CD4-positive, CD25-positive, alpha-beta regulatory T cell (primary cell): ENCODE data around the gene WNK2. TPM values are rescaled to one million over a fixed set of nuclear protein-coding genes. Genes with fewer than 3 reads are reported as not detected.

Experiments used
- ATAC-seq, 2 donors: fragments of 150-1000 bp; cut with Tn5 transposase; one replicate each; pipeline ENCODE4 v1.10.0; 2021; ENCODE audit warnings: low read depth in 2 of 2, moderate number of reproducible peaks in 2 of 2, moderate library complexity in 1 of 2
- DNase-seq, 3 donors: peaks; one replicate each; pipeline versions ENCODE4 v3.0.0 to v3.0.0-alpha.2; 2012 to 2022; ENCODE audit warnings: mixed read lengths in 1 of 3
- H3K27ac ChIP-seq: one replicate; pipeline ENCODE4 v1.7.0; 2013; ENCODE audit warnings: mild to moderate bottlenecking, low read length; ENCODE audit not compliant: insufficient read depth, poor library complexity, severe bottlenecking
- H3K27me3 ChIP-seq: one replicate; pipeline ENCODE4 v1.7.0; 2013; ENCODE audit warnings: low read length; ENCODE audit not compliant: control insufficient read depth, insufficient read depth
- H3K36me3 ChIP-seq: one replicate; pipeline ENCODE4 v1.7.0; 2013; ENCODE audit warnings: mild to moderate bottlenecking, low read length, moderate library complexity; ENCODE audit not compliant: control insufficient read depth, insufficient read depth
- H3K4me1 ChIP-seq: 2 replicates; pipeline ENCODE4 v1.7.0; 2013; ENCODE audit warnings: mild to moderate bottlenecking, low read length; ENCODE audit not compliant: insufficient read depth, control insufficient read depth, poor library complexity, severe bottlenecking
- H3K4me3 ChIP-seq: one replicate; pipeline ENCODE4 v1.7.0; 2013; ENCODE audit warnings: low read depth, mild to moderate bottlenecking, low read length, moderate library complexity
- H3K9me3 ChIP-seq, 2 experiments: 1 replicate in 1 of 2; 2 replicates in 1 of 2; pipeline ENCODE4 v1.7.0; 2013; ENCODE audit warnings: low read length in 2 of 2, mild to moderate bottlenecking in 1 of 2, moderate library complexity in 1 of 2; ENCODE audit not compliant: control insufficient read depth in 2 of 2
- H3K27ac Mint-ChIP-seq, 3 donors: one replicate each; pipeline ENCODE4 v1.8.0; 2020 to 2022; ENCODE audit warnings: mild to moderate bottlenecking in 3 of 3, mixed read lengths in 3 of 3, moderate library complexity in 2 of 3
- H3K27me3 Mint-ChIP-seq: one replicate; pipeline ENCODE4 v1.8.0; 2022; ENCODE audit warnings: mild to moderate bottlenecking, mixed read lengths
- H3K36me3 Mint-ChIP-seq: one replicate; pipeline ENCODE4 v1.8.0; 2020; ENCODE audit warnings: mixed read lengths
- H3K4me1 Mint-ChIP-seq, 4 donors: one replicate each; pipeline ENCODE4 v1.8.0; 2020 to 2022; ENCODE audit warnings: mixed read lengths in 4 of 4, mild to moderate bottlenecking in 1 of 4
- H3K4me3 Mint-ChIP-seq, 4 donors: one replicate each; pipeline ENCODE4 v1.8.0; 2020 to 2022; ENCODE audit warnings: mild to moderate bottlenecking in 4 of 4, mixed read lengths in 4 of 4, moderate library complexity in 3 of 4
- H3K9me3 Mint-ChIP-seq, 7 donors: one replicate each; pipeline ENCODE4 v1.8.0; 2020 to 2022; ENCODE audit warnings: mixed read lengths in 7 of 7, mild to moderate bottlenecking in 3 of 7, moderate library complexity in 2 of 7
- polyA plus RNA-seq, 4 donors: library from polyadenylated mRNA; unstranded; fragments of 300-500 nt; fragmentation: Illumina TruSeq; gene quantifications; one replicate each; pipeline ENCODE4 v1.2.3, GENCODE V29; 2021
- total RNA-seq: library from RNA; stranded (reverse); gene quantifications from one replicate; pipeline ENCODE4 v1.2.3, GENCODE V29; 2022

Gene WNK2
- total and polyA plus RNA-seq, 5 donors from 2014 or later, result 0.22 TPM; not detected in 4

GRCh38 chr9:93206576-93207155 is 22.7 kb downstream of the WNK2 start:
- no peaks in the 10 kb centered on the region for H3K27me3 ChIP-seq
- no peaks in the 10 kb centered on the region for H3K4me1 ChIP-seq
- no peak overlapping the region for H3K4me3 Mint-ChIP-seq
- peaks cover 0 to 10% (median 2%) of the 10 kb centered on the region in 4 donors for H3K4me1 Mint-ChIP-seq
- no peak overlapping the region for H3K4me3 ChIP-seq
- ATAC-seq, result no peak
- no peak for DNase-seq
- H3K36me3 Mint-ChIP-seq, result no peaks in the 10 kb centered on the region
- no peaks in the 10 kb centered on the region for H3K36me3 ChIP-seq
- no peak overlapping the region for H3K27ac Mint-ChIP-seq
- H3K9me3 ChIP-seq, result no peaks in the 10 kb centered on the region
- no peak overlapping the region for H3K27ac ChIP-seq
- no peaks in the 10 kb centered on the region for H3K9me3 Mint-ChIP-seq
- H3K27me3 Mint-ChIP-seq, result no peaks in the 10 kb centered on the region

- peaks cover 0 to 10% (median 2%) of the 10 kb centered on the region in 4 donors for H3K4me1 Mint-ChIP-seq
- no peak overlapping the region for H3K27ac Mint-ChIP-seq
- Histone ChIP-seq H3K4me3 (no peak overlapping the region), H3K27ac (no peak overlapping the region), H3K36me3 (no peaks in the 10 kb centered on the region), H3K4me1 (no peaks in the 10 kb centered on the region), H3K27me3 (no peaks in the 10 kb centered on the region), H3K9me3 (no peaks in the 10 kb centered on the region)
- ATAC-seq (no peak), DNase-seq (no peak)
- H3K27me3 Mint-ChIP-seq, result no peaks in the 10 kb centered on the region
- no peaks in the 10 kb centered on the region for H3K9me3 Mint-ChIP-seq
- H3K4me3 Mint-ChIP-seq, result no peak overlapping the region
- H3K36me3 Mint-ChIP-seq, result no peaks in the 10 kb centered on the region
Observed at GRCh38 chr9:93207326-93207814, 23.4 kb downstream of the WNK2 start.

- no peaks in the 10 kb centered on the region for H3K9me3 ChIP-seq
- no peak overlapping the region for H3K27ac ChIP-seq
- no peak for DNase-seq
- H3K4me1 ChIP-seq, result no peaks in the 10 kb centered on the region
- H3K4me3 ChIP-seq, result no peak overlapping the region
- no peak for ATAC-seq
- H3K27me3 ChIP-seq, result no peaks in the 10 kb centered on the region
- Mint-ChIP-seq H3K36me3 (no peaks in the 10 kb centered on the region), H3K4me3 (no peak overlapping the region), H3K4me1 (peaks cover 0 to 10% (median 2%) of the 10 kb centered on the region in 4 donors), H3K27ac (peak overlapping the region in 1 of 3 donors; percentile 58), H3K9me3 (no peaks in the 10 kb centered on the region), H3K27me3 (no peaks in the 10 kb centered on the region)
- H3K36me3 ChIP-seq, result no peaks in the 10 kb centered on the region
Observed at GRCh38 chr9:93207860-93208734, 24.2 kb downstream of the WNK2 start.

- no peak overlapping the region for H3K27ac Mint-ChIP-seq
- no peaks in the 10 kb centered on the region for H3K9me3 Mint-ChIP-seq
- Histone ChIP-seq H3K27ac (no peak overlapping the region), H3K4me3 (no peak overlapping the region), H3K4me1 (no peaks in the 10 kb centered on the region), H3K27me3 (no peaks in the 10 kb centered on the region), H3K9me3 (no peaks in the 10 kb centered on the region), H3K36me3 (no peaks in the 10 kb centered on the region)
- DNase-seq (no peak), ATAC-seq (no peak)
- no peaks in the 10 kb centered on the region for H3K27me3 Mint-ChIP-seq
- H3K36me3 Mint-ChIP-seq, result no peaks in the 10 kb centered on the region
- peaks cover 0 to 8% (median 2%) of the 10 kb centered on the region in 4 donors for H3K4me1 Mint-ChIP-seq
- no peak overlapping the region for H3K4me3 Mint-ChIP-seq
Observed at GRCh38 chr9:93209097-93209496, 25.2 kb downstream of the WNK2 start.

GRCh38 chr9:93209576-93210323 is 25.8 kb downstream of the WNK2 start:
- Histone ChIP-seq H3K27me3 (no peaks in the 10 kb centered on the region), H3K4me1 (no peaks in the 10 kb centered on the region), H3K36me3 (no peaks in the 10 kb centered on the region), H3K4me3 (no peak overlapping the region), H3K9me3 (no peaks in the 10 kb centered on the region), H3K27ac (no peak overlapping the region)
- no peak for DNase-seq
- no peak overlapping the region for H3K4me3 Mint-ChIP-seq
- peaks cover 0 to 3% (median under 1%) of the 10 kb centered on the region in 4 donors for H3K4me1 Mint-ChIP-seq
- H3K36me3 Mint-ChIP-seq, result no peaks in the 10 kb centered on the region
- ATAC-seq, result no peak
- no peaks in the 10 kb centered on the region for H3K9me3 Mint-ChIP-seq
- H3K27me3 Mint-ChIP-seq, result no peaks in the 10 kb centered on the region
- peak overlapping the region in 1 of 3 donors; percentile 20 for H3K27ac Mint-ChIP-seq

GRCh38 chr9:93210324-93210973 is 26.5 kb downstream of the WNK2 start:
- Mint-ChIP-seq H3K36me3 (no peaks in the 10 kb centered on the region), H3K4me3 (no peak overlapping the region), H3K27me3 (peaks cover 2% of the 10 kb centered on the region), H3K9me3 (peaks cover 0 to 2% (median 0%) of the 10 kb centered on the region in 7 donors), H3K4me1 (no peaks in the 10 kb centered on the region), H3K27ac (no peak overlapping the region)
- no peak for ATAC-seq
- no peaks in the 10 kb centered on the region for H3K4me1 ChIP-seq
- no peaks in the 10 kb centered on the region for H3K36me3 ChIP-seq
- H3K9me3 ChIP-seq, result peaks cover 0 to 2% of the 10 kb centered on the region in 2 experiments
- no peaks in the 10 kb centered on the region for H3K27me3 ChIP-seq
- H3K27ac ChIP-seq, result no peak overlapping the region
- DNase-seq, result no peak
- H3K4me3 ChIP-seq, result no peak overlapping the region

GRCh38 chr9:93210974-93211653 is 27.2 kb downstream of the WNK2 start:
- H3K9me3 Mint-ChIP-seq, result peaks cover 0 to 6% (median 0%) of the 10 kb centered on the region in 7 donors
- no peak overlapping the region for H3K4me3 Mint-ChIP-seq
- no peaks in the 10 kb centered on the region for H3K36me3 ChIP-seq
- H3K4me3 ChIP-seq, result no peak overlapping the region
- H3K36me3 Mint-ChIP-seq, result no peaks in the 10 kb centered on the region
- no peak overlapping the region for H3K27ac ChIP-seq
- peaks cover 5 to 7% of the 10 kb centered on the region in 2 experiments for H3K9me3 ChIP-seq
- peaks cover 5% of the 10 kb centered on the region for H3K27me3 Mint-ChIP-seq
- H3K4me1 Mint-ChIP-seq, result peaks cover 0 to 4% (median 0%) of the 10 kb centered on the region in 4 donors
- no peak overlapping the region for H3K27ac Mint-ChIP-seq
- ATAC-seq (no peak), DNase-seq (no peak)
- H3K4me1 ChIP-seq, result no peaks in the 10 kb centered on the region
- no peaks in the 10 kb centered on the region for H3K27me3 ChIP-seq
